Neural progenitor cell (in vitro differentiated cells): ENCODE data around the gene PSENEN. TPM values are rescaled to one million over a fixed set of nuclear protein-coding genes. Genes with fewer than 3 reads are reported as not detected.

Experiments
- DNase-seq: peaks from one replicate; pipeline ENCODE4 v3.0.0-alpha.2; 2016; ENCODE audit warnings: low spot score
- H2AFZ ChIP-seq: fragments of 200-600 bp; sonication (generic); replicated peaks from 2 replicates; pipeline ENCODE4 v1.6.1; 2016; ENCODE audit warnings: antibody characterized with exemption
- H3F3A ChIP-seq: fragments of 200-600 bp; sonication (generic); 2 replicates; pipeline ENCODE4 v1.6.1; 2016; ENCODE audit warnings: antibody characterized with exemption, low read depth
- H3K27ac ChIP-seq: fragments of 200-600 bp; sonication (generic); 2 replicates; pipeline ENCODE4 v1.5.1; 2016; ENCODE audit warnings: mild to moderate bottlenecking
- H3K27me3 ChIP-seq: fragments of 200-600 bp; sonication (generic); 2 replicates; pipeline ENCODE4 v1.6.1; 2016; ENCODE audit warnings: mild to moderate bottlenecking, moderate library complexity
- H3K36me3 ChIP-seq: fragments of 200-600 bp; sonication (generic); 2 replicates; pipeline ENCODE4 v1.5.1; 2016
- H3K4me1 ChIP-seq: fragments of 200-600 bp; sonication (generic); 2 replicates; pipeline ENCODE4 v1.6.1; 2016; ENCODE audit warnings: mixed run types
- H3K4me2 ChIP-seq: fragments of 200-600 bp; sonication (generic); 2 replicates; pipeline ENCODE4 v1.6.1; 2016
- H3K4me3 ChIP-seq: fragments of 200-600 bp; sonication (generic); 2 replicates; pipeline ENCODE4 v1.5.1; 2016
- H3K79me2 ChIP-seq: fragments of 200-600 bp; sonication (generic); 2 replicates; pipeline ENCODE4 v1.6.1; 2016; ENCODE audit warnings: low read depth
- H3K9ac ChIP-seq: fragments of 200-600 bp; sonication (generic); 2 replicates; pipeline ENCODE4 v1.6.1; 2016
- H3K9me3 ChIP-seq: fragments of 200-600 bp; sonication (generic); 2 replicates; pipeline ENCODE4 v1.5.1; 2016; ENCODE audit warnings: low read depth
- H4K20me1 ChIP-seq: fragments of 200-600 bp; sonication (generic); 2 replicates; pipeline ENCODE4 v1.6.1; 2016; ENCODE audit warnings: low read depth
- H3K27ac Mint-ChIP-seq: 3 replicates; pipeline ENCODE4 v1.8.0; 2021; ENCODE audit warnings: mixed read lengths
- H3K27me3 Mint-ChIP-seq: 2 replicates; pipeline ENCODE4 v1.8.0; 2022; ENCODE audit warnings: low read depth, mild to moderate bottlenecking, inconsistent platforms, moderate library complexity, mixed read lengths; ENCODE audit not compliant: insufficient read depth
- H3K36me3 Mint-ChIP-seq: 3 replicates; pipeline ENCODE4 v1.8.0; 2021; ENCODE audit warnings: mixed read lengths
- H3K4me1 Mint-ChIP-seq: 3 replicates; pipeline ENCODE4 v1.8.0; 2021; ENCODE audit warnings: mixed read lengths
- H3K4me3 Mint-ChIP-seq: 3 replicates; pipeline ENCODE4 v1.8.0; 2021; ENCODE audit warnings: mild to moderate bottlenecking, moderate library complexity, mixed read lengths
- H3K9me3 Mint-ChIP-seq: 3 replicates; pipeline ENCODE4 v1.8.0; 2020; ENCODE audit warnings: mixed read lengths
- CTCF ChIP-seq: fragments of 200-600 bp; sonication (generic); IDR thresholded peaks from 2 replicates; pipeline ENCODE4 v1.5.1; 2017; ENCODE audit warnings: antibody characterized with exemption, mild to moderate bottlenecking
- EZH2 ChIP-seq: fragments of 200-600 bp; sonication (generic); IDR thresholded peaks from 2 replicates; pipeline ENCODE4 v1.6.1; 2017; ENCODE audit warnings: antibody characterized with exemption, mild to moderate bottlenecking, moderate library complexity
- EZH2phosphoT487 ChIP-seq: fragments of 200-600 bp; sonication (generic); IDR thresholded peaks from 2 replicates; pipeline ENCODE4 v1.6.1; 2017; ENCODE audit warnings: antibody characterized with exemption
- total RNA-seq: library from RNA; depleted of rRNA; stranded (reverse); fragments of >200 nt; gene quantifications from 2 replicates; pipeline ENCODE4 v1.2.3, GENCODE V29; 2015; ENCODE audit warnings: low replicate concordance

Gene PSENEN
- total RNA-seq, 1 donor from 2014 or later = 10.9 TPM

- Histone ChIP-seq H3F3A (no peaks in the 10 kb centered on the region), H3K36me3 (no peaks in the 10 kb centered on the region), H2AFZ (no peak overlapping the region), H3K4me2 (no peak overlapping the region), H3K4me3 (no peak overlapping the region), H3K27ac (no peak overlapping the region), H3K79me2 (no peaks in the 10 kb centered on the region), H4K20me1 (no peaks in the 10 kb centered on the region), H3K27me3 (no peaks in the 10 kb centered on the region), H3K9me3 (no peaks in the 10 kb centered on the region), H3K9ac (no peak overlapping the region), H3K4me1 (no peaks in the 10 kb centered on the region)
- no peaks in the 10 kb centered on the region for H3K9me3 Mint-ChIP-seq
- H3K4me1 Mint-ChIP-seq = no peaks in the 10 kb centered on the region
- H3K27me3 Mint-ChIP-seq = peaks cover 13% of the 10 kb centered on the region
- peaks cover 45% of the 10 kb centered on the region for H3K36me3 Mint-ChIP-seq
- TF ChIP-seq EZH2phosphoT487 (no peak), CTCF (no peak), EZH2 (no peak)
- no peak overlapping the region for H3K4me3 Mint-ChIP-seq
- no peak for DNase-seq
- H3K27ac Mint-ChIP-seq = no peak overlapping the region
Observed at GRCh38 chr19:35729021-35729420, 16.4 kb upstream of the PSENEN start.

- H3K79me2 ChIP-seq = no peaks in the 10 kb centered on the region
- no peak for DNase-seq
- H4K20me1 ChIP-seq = no peaks in the 10 kb centered on the region
- no peaks in the 10 kb centered on the region for H3K36me3 ChIP-seq
- H3F3A ChIP-seq = no peaks in the 10 kb centered on the region
- Mint-ChIP-seq H3K4me1 (no peaks in the 10 kb centered on the region), H3K4me3 (no peak overlapping the region), H3K36me3 (peaks cover 47% of the 10 kb centered on the region), H3K27ac (no peak overlapping the region), H3K27me3 (peaks cover 11% of the 10 kb centered on the region), H3K9me3 (no peaks in the 10 kb centered on the region)
- no peaks in the 10 kb centered on the region for H3K4me1 ChIP-seq
- no peaks in the 10 kb centered on the region for H3K9me3 ChIP-seq
- no peak overlapping the region for H3K9ac ChIP-seq
- H3K4me2 ChIP-seq = no peak overlapping the region
- no peaks in the 10 kb centered on the region for H3K27me3 ChIP-seq
- no peak overlapping the region for H2AFZ ChIP-seq
- H3K4me3 ChIP-seq = no peak overlapping the region
- H3K27ac ChIP-seq = no peak overlapping the region
- TF ChIP-seq CTCF = no peak
- no peak for TF ChIP-seq EZH2
- TF ChIP-seq EZH2phosphoT487 = no peak
Observed at GRCh38 chr19:35729763-35730162, 15.7 kb upstream of the PSENEN start.

- no peak for DNase-seq
- Histone ChIP-seq H3K27ac (no peak overlapping the region), H3K4me1 (no peaks in the 10 kb centered on the region), H3K9me3 (no peaks in the 10 kb centered on the region), H3K36me3 (no peaks in the 10 kb centered on the region), H3F3A (no peaks in the 10 kb centered on the region), H3K4me3 (no peak overlapping the region), H3K27me3 (no peaks in the 10 kb centered on the region), H4K20me1 (no peaks in the 10 kb centered on the region), H3K79me2 (no peaks in the 10 kb centered on the region), H3K4me2 (no peak overlapping the region), H2AFZ (no peak overlapping the region), H3K9ac (no peak overlapping the region)
- H3K27me3 Mint-ChIP-seq = peaks cover 11% of the 10 kb centered on the region
- H3K36me3 Mint-ChIP-seq = peaks cover 43% of the 10 kb centered on the region
- H3K4me3 Mint-ChIP-seq = no peak overlapping the region
- no peaks in the 10 kb centered on the region for H3K4me1 Mint-ChIP-seq
- TF ChIP-seq EZH2phosphoT487 (no peak), EZH2 (no peak), CTCF (no peak)
- H3K9me3 Mint-ChIP-seq = no peaks in the 10 kb centered on the region
- H3K27ac Mint-ChIP-seq = no peak overlapping the region
Observed at GRCh38 chr19:35730326-35730725, 15.1 kb upstream of the PSENEN start.
